Skeletal muscle satellite cell (primary cell): ENCODE results near the gene GET4. TPM values are rescaled to one million over a fixed set of nuclear protein-coding genes. Genes with fewer than 3 reads are reported as not detected.

Experiments used
- H3K27me3 ChIP-seq: 2 replicates; pipeline ENCODE4 v1.7.0; 2013; ENCODE audit warnings: low read length; ENCODE audit not compliant: control insufficient read depth, insufficient read depth
- H3K36me3 ChIP-seq: 2 replicates; pipeline ENCODE4 v1.7.0; 2013; ENCODE audit warnings: mild to moderate bottlenecking, control low read depth, low read length; ENCODE audit not compliant: insufficient read depth
- H3K4me1 ChIP-seq: 2 replicates; pipeline ENCODE4 v1.7.0; 2013; ENCODE audit warnings: low read length; ENCODE audit not compliant: control insufficient read depth, insufficient read depth
- H3K4me2 ChIP-seq: 2 replicates; pipeline ENCODE4 v1.7.0; 2013; ENCODE audit warnings: mild to moderate bottlenecking, low read length
- H3K4me3 ChIP-seq: 2 replicates; pipeline ENCODE4 v1.7.0; 2013; ENCODE audit warnings: low read length
- H3K9ac ChIP-seq: 2 replicates; pipeline ENCODE4 v1.7.0; 2013; ENCODE audit warnings: mild to moderate bottlenecking, low read depth, low read length, moderate library complexity
- H3K9me3 ChIP-seq: replicated peaks from 2 replicates; pipeline ENCODE4 v1.7.0; 2013; ENCODE audit warnings: mild to moderate bottlenecking, control low read depth, low read length
- total RNA-seq: library from RNA; depleted of rRNA; stranded (reverse); fragments of >200 nt; gene quantifications from 2 replicates; pipeline ENCODE4 v1.2.3, GENCODE V29; 2012; rRNA removed

GET4 gene
- total RNA-seq = 16.7 and 17.5 TPM in 2 replicates

- Histone ChIP-seq H3K4me1 (peaks cover 28% of the 10 kb centered on the region), H3K4me2 (peak within 1 kb of the TSS; percentile 86), H3K9ac (peak within 1 kb of the TSS; percentile 88), H3K9me3 (no peaks in the 10 kb centered on the region), H3K27me3 (no peaks in the 10 kb centered on the region), H3K36me3 (peaks cover 22% of the 10 kb centered on the region), H3K4me3 (peak within 1 kb of the TSS; percentile 99)
These were observed at the start of gene GET4 for GRCh38 chr7:876077-876971. GET4 (plus strand) TSS chr7:876554; CDS start chr7:876646, 92 bp downstream.

GRCh38 chr7:828793-829561 is 47.4 kb upstream of the GET4 start:
- no peak overlapping the region for H3K4me2 ChIP-seq
- H3K36me3 ChIP-seq = peaks cover 4% of the 10 kb centered on the region
- no peak overlapping the region for H3K9ac ChIP-seq
- no peak overlapping the region for H3K4me3 ChIP-seq
- peaks cover 51% of the 10 kb centered on the region for H3K4me1 ChIP-seq
- H3K27me3 ChIP-seq = no peaks in the 10 kb centered on the region
- no peaks in the 10 kb centered on the region for H3K9me3 ChIP-seq

- H3K4me3 ChIP-seq = no peak overlapping the region
- no peaks in the 10 kb centered on the region for H3K9me3 ChIP-seq
- H3K9ac ChIP-seq = no peak overlapping the region
- H3K27me3 ChIP-seq = no peaks in the 10 kb centered on the region
- no peak overlapping the region for H3K4me2 ChIP-seq
- peaks cover 4% of the 10 kb centered on the region for H3K36me3 ChIP-seq
- H3K4me1 ChIP-seq = peaks cover 40% of the 10 kb centered on the region
These were observed 46.3 kb upstream of the GET4 start for GRCh38 chr7:830069-830468.

- peak overlapping the region; percentile 78 for H3K4me2 ChIP-seq
- H3K27me3 ChIP-seq = no peaks in the 10 kb centered on the region
- no peaks in the 10 kb centered on the region for H3K9me3 ChIP-seq
- H3K4me1 ChIP-seq = peaks cover 37% of the 10 kb centered on the region
- H3K36me3 ChIP-seq = peaks cover 11% of the 10 kb centered on the region
- peak overlapping the region; percentile 85 for H3K9ac ChIP-seq
- H3K4me3 ChIP-seq = peak overlapping the region; percentile 53
These were observed 44.7 kb upstream of the GET4 start for GRCh38 chr7:831596-832166.

- peak within 1 kb of the TSS; percentile 85 for H3K9ac ChIP-seq
- H3K27me3 ChIP-seq = no peaks in the 10 kb centered on the region
- no peaks in the 10 kb centered on the region for H3K9me3 ChIP-seq
- peaks cover 16% of the 10 kb centered on the region for H3K36me3 ChIP-seq
- H3K4me2 ChIP-seq = peak within 1 kb of the TSS; percentile 78
- peak within 1 kb of the TSS; percentile 53 for H3K4me3 ChIP-seq
- peaks cover 36% of the 10 kb centered on the region for H3K4me1 ChIP-seq
These were observed 44.0 kb upstream of the GET4 start, which contains the start of gene SUN1 for GRCh38 chr7:832167-832967. SUN1 (plus strand) TSS chr7:832476; CDS start chr7:832525, 49 bp downstream.

GRCh38 chr7:832968-833424 is 43.4 kb upstream of the GET4 start:
- Histone ChIP-seq H3K4me1 (peaks cover 36% of the 10 kb centered on the region), H3K27me3 (no peaks in the 10 kb centered on the region), H3K4me3 (no peak overlapping the region), H3K9ac (peak overlapping the region; percentile 85), H3K36me3 (peaks cover 16% of the 10 kb centered on the region), H3K4me2 (peak overlapping the region; percentile 78), H3K9me3 (no peaks in the 10 kb centered on the region)

GRCh38 chr7:833601-834258 is 42.6 kb upstream of the GET4 start:
- Histone ChIP-seq H3K4me3 (no peak overlapping the region), H3K9ac (no peak overlapping the region), H3K36me3 (peaks cover 19% of the 10 kb centered on the region), H3K4me1 (peaks cover 36% of the 10 kb centered on the region), H3K27me3 (no peaks in the 10 kb centered on the region), H3K9me3 (no peaks in the 10 kb centered on the region), H3K4me2 (no peak overlapping the region)

- H3K4me2 ChIP-seq = no peak overlapping the region
- H3K36me3 ChIP-seq = peaks cover 25% of the 10 kb centered on the region
- H3K4me1 ChIP-seq = peaks cover 36% of the 10 kb centered on the region
- no peak overlapping the region for H3K9ac ChIP-seq
- H3K9me3 ChIP-seq = no peaks in the 10 kb centered on the region
- no peak overlapping the region for H3K4me3 ChIP-seq
- H3K27me3 ChIP-seq = no peaks in the 10 kb centered on the region
These were observed 42.1 kb upstream of the GET4 start for GRCh38 chr7:834277-834676.

GRCh38 chr7:835021-835420 is 41.3 kb upstream of the GET4 start:
- Histone ChIP-seq H3K36me3 (peaks cover 29% of the 10 kb centered on the region), H3K9me3 (no peaks in the 10 kb centered on the region), H3K4me3 (no peak overlapping the region), H3K27me3 (no peaks in the 10 kb centered on the region), H3K4me2 (no peak overlapping the region), H3K4me1 (peaks cover 36% of the 10 kb centered on the region), H3K9ac (no peak overlapping the region)
